ENCODE measurements around the gene TMX3.

TMX3 gene

DNA sequence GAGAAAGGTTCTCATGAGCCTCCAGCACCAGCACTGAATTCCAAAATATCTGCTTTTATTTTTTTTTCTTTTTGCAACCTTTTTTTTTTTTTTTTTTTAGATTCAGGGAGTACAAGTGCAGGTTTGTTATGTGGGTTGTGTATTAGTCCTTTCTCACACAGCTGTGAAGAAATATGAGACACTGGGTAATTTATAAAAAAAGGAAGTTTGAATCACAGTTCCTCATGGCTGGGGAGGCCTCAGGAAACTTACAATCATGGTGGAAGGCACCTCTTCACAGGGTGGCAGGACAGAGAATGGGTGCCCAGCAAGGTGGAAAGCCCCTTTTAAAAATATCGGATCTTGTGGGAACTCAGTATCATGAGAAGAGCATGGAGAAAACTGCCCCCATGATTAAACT is 7.9 kb upstream of the TMX3 start:
- no peak for TF ChIP-seq ZBTB7A (IDR thresholded peaks at IDR 0.05; ENCODE audit: low read depth)
- TF ChIP-seq, protein P1, sequence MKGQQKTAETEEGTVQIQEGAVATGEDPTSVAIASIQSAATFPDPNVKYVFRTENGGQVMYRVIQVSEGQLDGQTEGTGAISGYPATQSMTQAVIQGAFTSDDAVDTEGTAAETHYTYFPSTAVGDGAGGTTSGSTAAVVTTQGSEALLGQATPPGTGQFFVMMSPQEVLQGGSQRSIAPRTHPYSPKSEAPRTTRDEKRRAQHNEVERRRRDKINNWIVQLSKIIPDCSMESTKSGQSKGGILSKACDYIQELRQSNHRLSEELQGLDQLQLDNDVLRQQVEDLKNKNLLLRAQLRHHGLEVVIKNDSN (IDR thresholded peaks at IDR 0.05): no peak
- TF ChIP-seq EP300 (IDR thresholded peaks at IDR 0.05; ENCODE audit: borderline replicate concordance): no peak

DNA sequence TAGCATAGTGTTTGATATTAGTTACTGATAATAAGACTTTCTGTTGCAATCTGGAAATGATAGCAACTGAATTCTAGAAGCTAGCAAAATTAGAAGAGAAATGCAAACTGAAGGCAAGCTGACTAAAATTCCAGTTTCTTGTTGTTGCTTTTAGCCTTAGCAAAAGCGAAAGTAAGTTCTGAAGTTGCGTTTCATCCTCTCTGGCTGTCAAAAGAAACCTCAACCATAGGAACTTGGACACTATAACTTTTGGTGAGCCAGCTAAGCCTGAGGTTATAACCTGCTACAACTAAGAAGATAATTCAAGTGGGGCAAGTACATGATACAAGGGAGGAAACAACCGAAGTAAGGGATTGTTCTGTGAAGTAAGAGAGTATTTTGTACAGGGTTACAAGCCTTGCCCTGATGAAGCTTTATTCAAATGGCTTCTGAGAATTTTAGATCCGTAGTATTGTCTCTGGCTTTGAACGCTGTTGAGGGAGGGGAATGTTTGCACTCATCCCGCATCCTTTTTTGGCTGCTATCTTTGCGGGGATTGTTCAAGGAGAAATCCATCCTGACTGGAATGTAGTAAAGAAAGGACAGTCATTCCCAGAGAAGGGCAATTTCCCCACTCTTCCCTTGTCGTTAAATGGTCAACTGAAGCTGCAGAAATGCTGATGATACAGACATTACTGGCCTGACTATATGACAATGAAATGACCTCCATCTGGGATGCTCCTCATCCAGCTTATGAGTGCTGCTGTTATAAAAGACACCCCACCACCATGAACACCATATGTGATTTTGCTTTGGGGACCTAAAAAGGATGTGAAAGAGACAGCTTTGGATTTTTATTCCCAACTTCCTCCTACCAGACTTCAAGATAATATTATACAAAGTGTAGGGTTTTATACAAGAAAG is 7.0 kb upstream of the TMX3 start:
- TF ChIP-seq, protein P2, sequence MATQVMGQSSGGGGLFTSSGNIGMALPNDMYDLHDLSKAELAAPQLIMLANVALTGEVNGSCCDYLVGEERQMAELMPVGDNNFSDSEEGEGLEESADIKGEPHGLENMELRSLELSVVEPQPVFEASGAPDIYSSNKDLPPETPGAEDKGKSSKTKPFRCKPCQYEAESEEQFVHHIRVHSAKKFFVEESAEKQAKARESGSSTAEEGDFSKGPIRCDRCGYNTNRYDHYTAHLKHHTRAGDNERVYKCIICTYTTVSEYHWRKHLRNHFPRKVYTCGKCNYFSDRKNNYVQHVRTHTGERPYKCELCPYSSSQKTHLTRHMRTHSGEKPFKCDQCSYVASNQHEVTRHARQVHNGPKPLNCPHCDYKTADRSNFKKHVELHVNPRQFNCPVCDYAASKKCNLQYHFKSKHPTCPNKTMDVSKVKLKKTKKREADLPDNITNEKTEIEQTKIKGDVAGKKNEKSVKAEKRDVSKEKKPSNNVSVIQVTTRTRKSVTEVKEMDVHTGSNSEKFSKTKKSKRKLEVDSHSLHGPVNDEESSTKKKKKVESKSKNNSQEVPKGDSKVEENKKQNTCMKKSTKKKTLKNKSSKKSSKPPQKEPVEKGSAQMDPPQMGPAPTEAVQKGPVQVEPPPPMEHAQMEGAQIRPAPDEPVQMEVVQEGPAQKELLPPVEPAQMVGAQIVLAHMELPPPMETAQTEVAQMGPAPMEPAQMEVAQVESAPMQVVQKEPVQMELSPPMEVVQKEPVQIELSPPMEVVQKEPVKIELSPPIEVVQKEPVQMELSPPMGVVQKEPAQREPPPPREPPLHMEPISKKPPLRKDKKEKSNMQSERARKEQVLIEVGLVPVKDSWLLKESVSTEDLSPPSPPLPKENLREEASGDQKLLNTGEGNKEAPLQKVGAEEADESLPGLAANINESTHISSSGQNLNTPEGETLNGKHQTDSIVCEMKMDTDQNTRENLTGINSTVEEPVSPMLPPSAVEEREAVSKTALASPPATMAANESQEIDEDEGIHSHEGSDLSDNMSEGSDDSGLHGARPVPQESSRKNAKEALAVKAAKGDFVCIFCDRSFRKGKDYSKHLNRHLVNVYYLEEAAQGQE (IDR thresholded peaks at IDR 0.05; ENCODE audit: low read depth): no peak
- TF ChIP-seq, protein P1 (IDR thresholded peaks at IDR 0.05): no peak
- TF ChIP-seq YY1 (IDR thresholded peaks at IDR 0.05; ENCODE audit: low read depth) (no peak), FOXM1 (IDR thresholded peaks at IDR 0.05; ENCODE audit: borderline replicate concordance, low read depth) (no peak), ZBTB7A (IDR thresholded peaks at IDR 0.05; ENCODE audit: low read depth) (no peak), EP300 (IDR thresholded peaks at IDR 0.05; ENCODE audit: borderline replicate concordance) (no peak), CEBPB (IDR thresholded peaks at IDR 0.05) (no peak), TCF12 (IDR thresholded peaks at IDR 0.05; ENCODE audit: low read depth) (no peak), EGR1 (IDR thresholded peaks at IDR 0.05) (no peak)
- TF ChIP-seq, protein P3, sequence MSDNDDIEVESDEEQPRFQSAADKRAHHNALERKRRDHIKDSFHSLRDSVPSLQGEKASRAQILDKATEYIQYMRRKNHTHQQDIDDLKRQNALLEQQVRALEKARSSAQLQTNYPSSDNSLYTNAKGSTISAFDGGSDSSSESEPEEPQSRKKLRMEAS (IDR thresholded peaks at IDR 0.05): no peak

DNA sequence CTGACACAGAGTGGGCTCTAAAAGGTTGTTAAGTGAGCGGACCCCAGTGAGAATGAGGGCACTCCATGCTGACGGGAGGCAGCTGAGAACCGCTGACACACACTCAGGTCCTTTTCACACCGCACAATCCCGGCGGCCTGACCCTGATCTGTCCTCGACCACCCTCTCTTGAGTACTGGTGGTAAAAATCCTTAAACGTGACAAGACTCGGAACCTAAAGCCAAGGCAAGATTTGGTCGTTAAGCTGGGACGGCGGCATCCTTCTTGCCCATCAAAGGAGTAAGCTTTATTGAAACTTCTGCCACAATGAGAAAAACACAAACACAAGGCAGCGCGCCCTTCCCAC is 569 bp downstream of the TMX3 start:
- no peak for TF ChIP-seq EGR1 (IDR thresholded peaks at IDR 0.05)
- TF ChIP-seq, protein P2 (IDR thresholded peaks at IDR 0.05; ENCODE audit: low read depth): no peak

DNA sequence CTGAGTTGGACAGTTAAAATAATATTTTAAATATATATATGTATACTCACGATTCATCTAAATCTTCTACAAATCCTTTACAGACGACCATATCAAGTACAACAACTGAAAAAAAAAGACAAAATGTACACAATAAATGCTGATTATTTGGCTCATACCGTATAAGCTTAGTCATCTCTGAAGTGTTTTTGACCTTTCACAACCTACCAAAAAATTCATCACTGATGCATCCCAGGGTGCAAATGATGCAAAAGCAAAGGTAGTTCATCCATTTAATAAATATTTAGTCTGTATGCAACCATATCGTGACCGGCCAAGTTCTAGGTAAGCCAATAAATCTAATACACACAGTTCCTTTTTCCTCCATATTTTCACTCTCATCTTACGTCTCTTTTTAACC is 1.1 kb downstream of the TMX3 start:
- TF ChIP-seq RAD21 (IDR thresholded peaks at IDR 0.05; ENCODE audit: low read depth): no peak
- TF ChIP-seq EP300 (IDR thresholded peaks at IDR 0.05; ENCODE audit: borderline replicate concordance): no peak
- no peak for TF ChIP-seq FOXM1 (IDR thresholded peaks at IDR 0.05; ENCODE audit: borderline replicate concordance, low read depth)
- TF ChIP-seq EGR1 (IDR thresholded peaks at IDR 0.05): no peak
- TF ChIP-seq YY1 (IDR thresholded peaks at IDR 0.05; ENCODE audit: low read depth): no peak
- no peak for TF ChIP-seq ZBTB7A (IDR thresholded peaks at IDR 0.05; ENCODE audit: low read depth)
- TF ChIP-seq CEBPB (IDR thresholded peaks at IDR 0.05): no peak
- TF ChIP-seq CREB1 (IDR thresholded peaks at IDR 0.05; ENCODE audit: low read depth): no peak
- TF ChIP-seq, protein P3 (IDR thresholded peaks at IDR 0.05): no peak
- no peak for TF ChIP-seq TAF1 (IDR thresholded peaks at IDR 0.05; ENCODE audit: low read depth)

DNA sequence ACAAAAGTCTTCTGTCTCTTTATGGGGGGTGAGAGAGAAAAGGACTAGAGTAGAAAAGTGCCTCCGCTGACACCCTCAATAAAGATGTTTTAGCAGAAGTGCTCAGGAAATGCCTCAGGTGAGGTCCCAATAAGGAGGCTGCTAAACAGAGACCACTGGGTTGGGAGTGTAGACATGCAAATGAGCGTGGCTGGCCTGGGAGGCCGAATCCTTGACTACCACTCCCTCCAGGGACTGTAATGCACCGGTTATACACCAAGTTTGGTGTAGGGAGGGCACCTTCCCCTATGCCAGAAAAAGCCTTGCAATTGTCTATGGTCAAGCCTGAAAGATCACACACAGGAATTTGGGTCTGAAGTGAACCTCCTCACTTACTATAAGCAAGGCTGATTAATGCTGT is 1.8 kb downstream of the TMX3 start:
- no peak for TF ChIP-seq CEBPB (IDR thresholded peaks at IDR 0.05)
- no peak for TF ChIP-seq EP300 (IDR thresholded peaks at IDR 0.05; ENCODE audit: borderline replicate concordance)
- TF ChIP-seq FOXM1 (IDR thresholded peaks at IDR 0.05; ENCODE audit: borderline replicate concordance, low read depth): no peak
- no peak for TF ChIP-seq ZBTB7A (IDR thresholded peaks at IDR 0.05; ENCODE audit: low read depth)
- TF ChIP-seq, protein P1 (IDR thresholded peaks at IDR 0.05): no peak
- no peak for TF ChIP-seq YY1 (IDR thresholded peaks at IDR 0.05; ENCODE audit: low read depth)
- no peak for TF ChIP-seq TEAD4 (IDR thresholded peaks at IDR 0.05)
- TF ChIP-seq NFIC (IDR thresholded peaks at IDR 0.05): no peak
- no peak for TF ChIP-seq TCF12 (IDR thresholded peaks at IDR 0.05; ENCODE audit: low read depth)
- no peak for TF ChIP-seq RAD21 (IDR thresholded peaks at IDR 0.05; ENCODE audit: low read depth)

DNA sequence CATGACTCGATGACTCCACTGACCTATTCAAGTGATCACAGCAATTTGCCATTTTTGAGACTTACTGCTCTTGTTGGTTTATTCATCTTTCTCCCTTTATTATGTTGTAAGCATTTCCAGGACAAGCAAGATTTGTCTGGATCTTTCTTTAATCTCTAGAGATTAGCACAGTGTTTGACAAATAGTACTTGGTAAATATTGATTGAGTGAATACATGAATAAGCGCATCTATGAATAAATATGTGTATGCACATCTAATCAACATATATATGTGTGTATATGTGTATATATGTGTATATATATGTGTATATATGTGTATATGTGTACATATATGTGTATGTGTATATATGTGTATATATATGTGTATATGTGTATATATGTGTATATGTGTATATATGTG is 7.3 kb downstream of the TMX3 start:
- TF ChIP-seq, protein P1 (IDR thresholded peaks at IDR 0.05): no peak
- no peak for TF ChIP-seq FOXM1 (IDR thresholded peaks at IDR 0.05; ENCODE audit: borderline replicate concordance, low read depth)
- no peak for TF ChIP-seq TEAD4 (IDR thresholded peaks at IDR 0.05)
- no peak for TF ChIP-seq EP300 (IDR thresholded peaks at IDR 0.05; ENCODE audit: borderline replicate concordance)
- no peak for TF ChIP-seq TAF1 (IDR thresholded peaks at IDR 0.05; ENCODE audit: low read depth)
- TF ChIP-seq RAD21 (IDR thresholded peaks at IDR 0.05; ENCODE audit: low read depth): no peak
- TF ChIP-seq ZBTB7A (IDR thresholded peaks at IDR 0.05; ENCODE audit: low read depth): no peak
- no peak for TF ChIP-seq NFIC (IDR thresholded peaks at IDR 0.05)
- TF ChIP-seq YY1 (IDR thresholded peaks at IDR 0.05; ENCODE audit: low read depth): no peak
- no peak for TF ChIP-seq CREB1 (IDR thresholded peaks at IDR 0.05; ENCODE audit: low read depth)
- TF ChIP-seq, protein P3 (IDR thresholded peaks at IDR 0.05): no peak
- no peak for TF ChIP-seq CEBPB (IDR thresholded peaks at IDR 0.05)
- TF ChIP-seq TCF12 (IDR thresholded peaks at IDR 0.05; ENCODE audit: low read depth): no peak
- TF ChIP-seq, protein P2 (IDR thresholded peaks at IDR 0.05; ENCODE audit: low read depth): no peak
- no peak for TF ChIP-seq EGR1 (IDR thresholded peaks at IDR 0.05)

Data from Ishikawa (cell line).